Right ventricle myocardium inferior (tissue), 1 donor: ENCODE measurements around the gene BST2. TPM values are rescaled to one million over a fixed set of nuclear protein-coding genes. Genes with fewer than 3 reads are reported as not detected.
A peak's percentile ranks its signal among the peaks of the same experiment; 100 is the strongest.

Experiments used
- ATAC-seq: fragments of 200-7000 bp; cut with Tn5 transposase; one replicate; pipeline ENCODE4 v1.9.1; 2020; ENCODE audit warnings: mild to moderate bottlenecking, moderate library complexity
- DNase-seq: peaks from one replicate; pipeline ENCODE4 v3.0.0; 2021; ENCODE audit errors: missing footprints
- intact Hi-C: fragments of 100-400 bp; cut with DNase I; formaldehyde crosslinking; loops from one replicate; pipeline ENCODE4 v1.11.0; 2022
- total RNA-seq: library from RNA; stranded (reverse); fragmentation: NEBNext Ultra II Directional; extraction: Animal tissue kit (Norgen Biotek cat#: 25700); gene quantifications from one replicate; pipeline ENCODE4 v1.2.1, GENCODE V29; 2021
- donor health status: DM: no; HTN: yes; CAD: no; lungs with severe emphysema.

BST2 gene
- total RNA-seq, 1 donor from 2014 or later: 54.5 TPM

DNA sequence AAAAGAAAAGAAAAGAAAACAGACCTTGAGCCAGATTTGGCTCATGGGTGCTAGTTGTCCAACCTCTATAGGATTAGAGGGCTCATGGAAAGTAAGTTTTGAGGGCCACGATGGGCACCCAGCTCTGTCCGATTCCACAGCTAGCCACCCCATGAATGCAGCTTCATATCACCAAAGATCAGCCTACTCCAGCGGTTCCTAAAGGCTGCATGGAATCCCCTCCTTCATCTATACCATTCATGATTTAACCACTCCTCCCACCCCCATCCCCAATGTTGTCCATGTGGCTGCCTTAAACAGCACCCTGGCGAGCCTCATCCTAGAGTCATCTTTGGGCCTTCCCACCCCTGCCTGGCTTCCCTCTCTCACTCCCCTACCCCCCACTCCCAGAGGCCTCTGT is 16.5 kb upstream of the BST2 start:
- no peak for DNase-seq
- no peak for ATAC-seq
- intact Hi-C loops: loop anchor here (5.0 kb wide), 1 partner anchor 45 kb away; no protein-coding TSS in a partner anchor

DNA sequence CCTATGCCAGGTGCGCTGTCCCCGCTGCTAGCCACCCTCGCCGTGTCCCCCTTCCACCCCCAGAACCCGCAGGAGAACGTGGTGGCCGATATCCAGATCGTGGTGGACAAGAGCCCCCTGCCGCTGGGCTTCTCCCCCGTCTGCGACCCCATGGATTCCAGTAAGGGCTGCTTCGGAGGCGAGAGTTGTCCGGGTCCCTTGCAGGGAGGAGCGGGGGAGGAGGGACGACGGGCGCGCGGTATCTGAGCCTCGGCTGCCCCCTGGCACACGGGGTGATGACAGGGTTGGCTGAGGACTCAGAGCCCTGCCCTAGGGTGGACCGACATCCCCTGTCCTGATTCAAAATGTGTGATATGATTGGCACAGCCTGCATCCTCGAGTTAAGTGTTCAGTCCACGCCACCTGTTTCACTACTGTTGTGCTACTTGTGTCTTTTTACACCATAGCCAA is 15.1 kb upstream of the BST2 start:
- DNase-seq (no peak), ATAC-seq (peak; percentile 17)
- intact Hi-C loops: loop anchor here (5.0 kb wide), 1 partner anchor 47 kb away; no protein-coding TSS in a partner anchor

DNA sequence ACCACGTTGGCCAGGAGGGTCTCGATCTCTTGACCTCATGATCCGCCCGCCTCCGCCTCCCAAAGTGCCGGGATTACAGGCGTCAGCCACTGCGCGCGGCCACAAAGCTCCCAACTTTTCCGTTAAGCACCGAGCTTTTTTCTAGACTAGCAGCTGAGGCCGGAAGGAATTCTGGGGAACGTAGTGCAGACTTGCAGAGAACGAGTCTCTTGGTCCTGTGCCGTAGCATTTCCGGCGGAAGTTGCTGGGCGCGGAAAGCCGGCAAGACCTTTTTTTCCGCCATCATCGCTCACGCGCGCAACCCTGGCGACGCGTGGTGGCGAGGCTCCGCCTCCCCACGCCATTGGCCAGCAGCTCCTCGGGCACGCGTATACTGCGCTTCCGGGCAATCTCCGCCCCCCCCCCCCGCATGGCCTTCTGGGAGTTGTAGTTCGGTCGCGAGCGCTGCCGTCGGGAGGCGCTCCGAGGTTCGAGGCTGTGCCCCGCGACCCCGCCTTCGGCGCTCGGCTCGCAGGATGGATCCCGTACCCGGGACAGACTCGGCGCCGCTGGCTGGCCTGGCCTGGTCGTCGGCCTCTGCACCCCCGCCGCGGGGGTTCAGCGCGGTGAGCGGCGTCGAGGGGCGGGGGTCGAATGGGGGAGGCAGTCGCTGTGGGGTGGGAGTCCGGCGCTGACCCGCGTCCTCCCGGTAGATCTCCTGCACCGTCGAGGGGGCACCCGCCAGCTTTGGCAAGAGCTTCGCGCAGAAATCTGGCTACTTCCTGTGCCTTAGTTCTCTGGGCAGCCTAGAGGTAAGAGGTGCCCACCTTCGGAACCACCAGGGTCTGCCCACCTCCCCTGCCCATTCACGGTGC is 14.4 kb upstream of the BST2 start, which contains the start of gene MVB12A:
Gene MVB12A, plus strand, starts transcription at position 427 of the 854 bp plus-strand sequence. Its CDS starts 89 bp downstream, at position 516.
- DNase-seq (peak; percentile 99), ATAC-seq (peak; percentile 99)
- intact Hi-C loops: loop anchor here (5.0 kb wide), 1 partner anchor 47 kb away; no protein-coding TSS in a partner anchor

DNA sequence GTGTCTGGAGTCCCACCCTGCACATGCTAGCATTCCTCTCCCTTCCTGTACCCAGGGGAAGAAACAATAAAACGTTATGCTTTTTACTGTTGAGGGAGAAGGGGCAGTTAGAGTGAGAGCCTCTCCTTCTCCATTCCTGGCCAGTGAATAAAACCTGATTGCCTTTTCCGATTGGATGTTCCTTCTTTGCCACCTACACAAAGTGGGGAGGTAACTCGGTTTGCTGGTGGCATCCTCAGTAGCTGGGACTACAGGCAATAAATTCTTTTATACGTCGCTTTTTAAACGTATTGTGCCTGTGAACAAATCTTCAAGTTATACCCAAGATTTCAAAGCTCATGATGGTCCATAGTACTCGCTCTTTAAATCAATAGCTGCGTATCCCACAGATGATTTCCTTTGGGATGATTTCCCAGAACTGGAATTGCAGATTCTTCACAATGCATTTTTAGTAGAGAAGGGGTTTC is 13.8 kb upstream of the BST2 start:
- no peak for DNase-seq
- ATAC-seq: no peak
- intact Hi-C loops: no loop called here

DNA sequence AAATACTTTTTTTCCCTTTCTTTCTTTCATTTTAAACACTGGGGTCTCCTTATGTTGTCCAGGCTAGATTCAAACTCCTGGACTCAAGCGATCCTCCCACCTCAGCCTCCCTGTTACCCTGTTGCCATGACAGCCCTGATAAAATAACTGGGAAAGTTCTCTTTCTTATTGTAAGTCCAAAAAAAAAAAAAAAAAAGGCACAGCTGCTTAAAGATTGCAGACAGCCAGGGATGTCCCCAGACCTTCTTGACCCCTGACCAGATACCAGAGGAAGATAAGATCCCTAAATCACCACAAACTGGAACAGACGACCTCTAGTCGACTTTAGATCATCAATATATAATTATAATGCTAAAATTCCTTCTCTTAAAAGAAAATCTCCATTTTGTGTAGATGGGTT is 13.3 kb upstream of the BST2 start:
- intact Hi-C loops: no loop called here
- ATAC-seq: no peak
- DNase-seq: no peak

DNA sequence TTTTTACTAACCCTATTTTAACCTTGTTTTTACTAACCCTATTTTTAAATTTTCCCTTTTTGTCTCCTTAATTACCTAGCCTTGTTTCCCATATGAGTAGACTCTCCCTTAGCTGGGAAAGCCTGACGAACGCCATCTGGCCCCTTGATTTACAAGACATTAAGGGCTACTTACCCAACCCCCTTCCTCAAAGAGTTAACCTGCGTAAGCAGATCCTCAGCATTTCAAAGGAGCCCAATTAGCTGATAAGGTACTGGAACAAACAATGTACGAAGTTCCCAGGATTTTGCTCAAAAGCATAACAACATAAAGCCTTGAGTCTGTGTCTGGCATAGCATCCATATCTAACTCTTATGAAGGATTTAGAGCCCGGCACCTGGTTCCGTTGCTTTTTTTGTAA is 9.7 kb upstream of the BST2 start:
- ATAC-seq: no peak
- intact Hi-C loops: no loop called here
- DNase-seq: no peak

- intact Hi-C loops: no loop called here
- ATAC-seq: no peak
- no peak for DNase-seq
Measured at GRCh38 chr19:17414097-17414496, 8.7 kb upstream of the BST2 start.

DNA sequence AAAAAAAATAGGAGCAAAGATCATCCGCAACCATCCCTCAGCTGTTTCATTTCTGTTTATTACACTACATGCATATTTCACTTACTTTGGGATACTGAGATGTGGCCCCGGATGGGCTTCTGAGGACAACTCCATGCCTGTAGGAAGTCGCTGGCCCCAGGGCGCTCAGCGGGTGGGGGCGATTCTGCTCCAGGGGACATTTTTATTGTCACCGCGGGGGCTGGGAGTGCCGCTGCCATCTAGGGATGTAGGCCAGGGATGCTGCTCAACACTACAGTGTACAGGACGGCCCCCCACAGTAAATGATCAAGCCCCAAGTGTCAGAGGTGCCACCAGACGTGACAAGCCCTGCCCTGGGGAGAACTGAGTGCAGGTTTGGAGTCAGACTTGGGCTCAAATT is 6.4 kb upstream of the BST2 start:
- intact Hi-C loops: no loop called here
- DNase-seq (no peak), ATAC-seq (no peak)

DNA sequence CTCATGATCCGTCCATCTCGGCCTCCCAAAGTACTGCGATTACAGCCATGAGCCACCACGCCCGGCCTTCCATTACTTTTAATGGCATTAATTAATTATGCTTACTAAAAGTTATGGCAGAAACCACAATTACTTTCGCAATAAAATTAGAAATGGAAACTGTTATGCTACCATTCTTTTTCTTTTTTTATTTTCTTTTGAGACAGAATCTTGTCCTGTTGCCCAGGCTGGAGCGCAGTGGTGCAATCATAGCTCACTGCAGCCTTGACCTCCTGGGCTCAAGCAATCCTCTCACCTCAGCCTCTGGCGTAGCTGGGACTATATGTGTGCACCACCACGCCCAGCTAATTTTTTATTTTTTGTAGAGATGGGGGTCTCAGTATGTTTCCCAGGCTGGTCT is 4.6 kb upstream of the BST2 start:
- intact Hi-C loops: no loop called here
- ATAC-seq: no peak
- DNase-seq: no peak

GRCh38 chr19:17406887-17407196 is 1.4 kb upstream of the BST2 start:
- no peak for DNase-seq
- ATAC-seq: no peak
- intact Hi-C loops: no loop called here

GRCh38 chr19:17406046-17406886 is 836 bp upstream of the BST2 start:
- DNase-seq: no peak
- ATAC-seq: peak; percentile 15
- intact Hi-C loops: no loop called here

GRCh38 chr19:17404621-17405249 is 695 bp downstream of the BST2 start:
- ATAC-seq (no peak), DNase-seq (no peak)
- intact Hi-C loops: no loop called here

- DNase-seq: no peak
- ATAC-seq: no peak
- intact Hi-C loops: no loop called here
Measured at GRCh38 chr19:17404015-17404414, 1.4 kb downstream of the BST2 start.

DNA sequence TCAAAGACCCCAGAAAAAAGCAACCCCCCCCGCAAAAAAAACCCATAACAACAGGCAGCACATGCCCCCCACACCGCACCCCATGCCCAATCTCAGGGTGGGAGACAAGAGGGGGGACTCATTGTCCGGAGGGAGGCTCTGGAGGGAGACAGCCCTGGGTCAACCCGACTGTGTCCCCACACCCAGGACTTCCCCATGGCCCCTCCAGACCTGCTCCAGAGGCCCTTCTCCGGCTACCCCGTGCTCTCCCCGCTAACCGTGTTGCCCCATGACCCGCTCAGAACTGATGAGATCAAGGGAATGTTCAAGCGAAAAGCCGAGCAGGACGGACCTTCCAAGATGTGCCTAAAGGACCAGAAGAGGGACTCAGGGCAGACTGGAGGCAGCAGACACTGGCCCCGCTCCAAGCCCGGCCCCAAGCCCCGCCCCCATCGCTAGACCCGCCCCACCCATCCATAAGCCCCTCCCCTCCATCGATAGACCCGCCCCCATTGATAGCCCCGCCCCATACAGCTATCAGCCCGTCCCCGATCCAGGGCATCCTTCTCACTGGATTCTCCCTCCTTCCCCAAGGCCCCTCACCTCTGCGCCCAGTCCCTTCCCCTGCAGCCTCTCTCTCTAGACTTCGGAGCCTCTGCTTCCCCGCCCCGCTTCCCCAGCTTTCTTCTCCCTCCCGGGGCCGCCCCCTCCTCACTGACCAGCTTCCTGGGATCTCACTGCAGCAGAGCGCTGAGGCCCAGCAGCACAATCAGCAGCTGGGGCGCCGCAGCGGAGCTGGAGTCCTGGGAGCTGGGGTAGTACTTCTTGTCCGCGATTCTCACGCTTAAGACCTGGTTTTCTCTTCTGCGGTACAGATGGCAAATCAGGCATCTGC is 2.2 kb downstream of the BST2 start:
- ATAC-seq (no peak), DNase-seq (no peak)
- intact Hi-C loops: no loop called here

DNA sequence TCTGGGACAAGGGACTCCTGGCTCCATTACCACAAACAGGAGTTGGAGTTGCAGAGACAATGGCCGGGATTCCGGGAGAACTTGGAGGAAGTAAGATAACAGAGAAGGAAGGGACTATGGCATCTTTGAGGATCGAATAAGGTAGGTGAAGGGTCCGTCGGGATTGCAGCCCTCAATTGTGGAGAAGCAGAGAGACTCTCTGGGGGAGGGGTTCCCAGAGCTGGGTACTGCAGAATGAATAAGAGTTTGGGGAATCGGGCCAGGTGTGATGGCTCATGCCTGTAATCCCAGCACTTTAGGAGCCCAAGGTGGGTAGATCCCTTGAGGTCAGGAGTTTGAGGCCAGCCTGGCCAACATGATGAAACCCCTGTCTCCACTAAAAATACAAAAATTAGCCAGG is 3.8 kb downstream of the BST2 start:
- intact Hi-C loops: no loop called here
- no peak for ATAC-seq
- no peak for DNase-seq

DNA sequence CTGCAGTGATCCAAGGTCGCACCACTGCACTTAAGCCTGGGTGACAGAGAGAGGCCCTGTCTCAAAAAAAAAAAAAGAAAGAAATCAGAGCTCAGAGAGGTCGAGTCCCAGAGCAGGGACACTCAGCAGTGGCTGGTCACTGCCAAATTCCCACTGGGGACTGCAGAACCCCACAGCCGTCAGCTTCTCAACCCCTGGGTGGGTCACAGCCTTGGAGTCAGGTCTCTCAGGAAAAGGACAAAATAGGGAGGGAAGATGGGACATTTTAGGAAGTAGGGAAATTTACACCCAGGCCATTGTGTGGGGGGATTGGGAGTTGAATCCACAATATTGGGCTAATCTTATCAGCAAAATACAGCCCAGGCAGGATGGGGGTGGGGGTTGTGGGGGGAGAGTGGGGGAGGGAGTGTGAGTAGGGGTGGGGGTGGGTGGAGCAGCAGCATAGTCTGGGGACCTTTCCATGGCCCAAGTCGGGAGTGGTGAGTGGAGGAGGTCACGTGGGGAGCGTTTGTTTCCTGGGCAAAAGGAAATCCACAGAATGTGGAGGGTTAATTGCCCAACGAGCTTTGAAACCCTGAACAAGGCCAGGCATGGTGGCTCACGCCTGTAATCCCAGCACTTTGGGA is 6.4 kb downstream of the BST2 start:
- intact Hi-C loops: no loop called here
- ATAC-seq (no peak), DNase-seq (no peak)

DNA sequence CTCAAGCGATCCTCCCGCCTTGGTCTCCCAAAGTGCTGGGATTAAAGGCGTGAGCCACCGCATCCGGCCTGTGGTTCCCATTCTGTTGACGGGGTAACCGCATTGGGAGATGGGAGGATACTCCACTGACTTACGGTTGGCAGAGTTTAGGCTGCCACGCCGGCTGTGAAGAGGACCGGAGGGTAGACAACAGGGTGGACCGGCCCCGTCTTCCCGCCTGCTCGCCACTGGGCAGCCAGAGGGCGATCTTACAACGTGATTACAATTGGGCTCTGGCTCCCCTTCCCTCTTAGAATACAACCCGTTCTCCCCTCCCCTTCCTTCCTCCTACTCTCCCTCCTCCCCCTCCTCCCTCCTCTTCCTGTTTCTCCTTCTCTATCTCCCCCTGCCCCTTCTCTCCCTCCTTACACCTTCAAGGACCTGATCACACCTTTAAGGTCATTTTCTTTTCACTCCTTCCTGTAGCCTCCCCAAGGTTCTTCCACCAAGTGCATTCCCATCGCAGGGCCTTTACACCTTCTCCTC is 10.5 kb downstream of the BST2 start:
- peak; percentile 91 for DNase-seq
- intact Hi-C loops: loop anchor here (2.0 to 5.0 kb wide), 2 partner anchors 72 to 103 kb away; no protein-coding TSS in a partner anchor

DNA sequence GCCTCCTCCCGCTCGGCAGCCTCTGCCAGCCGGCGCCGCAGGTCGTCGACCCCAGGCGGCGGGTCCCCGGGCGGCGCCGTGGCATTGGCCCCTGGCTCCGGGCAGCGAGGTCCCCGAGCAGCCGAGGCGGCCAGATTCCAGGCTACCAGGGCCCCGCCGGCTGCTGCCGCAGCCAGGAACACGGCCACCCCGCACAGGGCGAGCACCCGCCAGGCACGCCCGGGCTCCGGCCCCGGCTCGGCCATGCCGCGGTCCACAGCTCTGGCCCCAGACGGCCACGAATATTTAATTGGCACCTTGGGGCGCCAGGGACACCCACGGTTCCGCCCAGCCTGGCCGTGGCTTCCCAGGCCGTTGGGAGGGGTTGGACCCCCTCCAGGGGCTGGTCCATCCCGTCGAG is 11.5 kb downstream of the BST2 start, which contains the start of gene CCDC194:
Gene CCDC194, minus strand, starts transcription at position 283 of the 400 bp plus-strand sequence. Its CDS starts 38 bp downstream, at position 245.
- ATAC-seq: no peak
- DNase-seq: no peak

More for the DNA sequence above, 10.5 kb downstream of the BST2 start:
- peak; percentile 38 for ATAC-seq

More for the DNA sequence above, 11.5 kb downstream of the BST2 start, which contains the start of gene CCDC194:
- intact Hi-C loops: loop anchor here (2.0 to 5.0 kb wide), 2 partner anchors 73 to 102 kb away; no protein-coding TSS in a partner anchor
